HepG2 (cell line): ENCODE measurements around the gene RHBDL1. TPM values are rescaled to one million over a fixed set of nuclear protein-coding genes. Genes with fewer than 3 reads are reported as not detected.

Experiments
- AGO1 ChIP-seq: fragments of 200-400 bp; formaldehyde crosslinking; IDR thresholded peaks from 2 replicates; pipeline ENCODE4 v1.6.1; 2017; ENCODE audit warnings: mild to moderate bottlenecking, low read depth, low read length, moderate library complexity; ENCODE audit not compliant: poor library complexity, severe bottlenecking
- HDAC6 ChIP-seq: fragments of 200-600 bp; sonication (generic); IDR thresholded peaks from 2 replicates; pipeline ENCODE4 v1.7.0; 2017; ENCODE audit warnings: mild to moderate bottlenecking, antibody characterized with exemption, low read length, low read depth
- HHEX ChIP-seq: IDR thresholded peaks from 2 replicates; pipeline ENCODE4 v1.6.1; 2016; ENCODE audit warnings: control low read depth
- HMG20B ChIP-seq: conservative IDR thresholded peaks from 2 replicates; pipeline ENCODE4 v1.6.1; 2016; ENCODE audit warnings: missing genetic modification reagents, missing compliant biosample characterization
- HNRNPK ChIP-seq: fragments of 200-400 bp; formaldehyde crosslinking; IDR thresholded peaks from 2 replicates; pipeline ENCODE4 v1.6.1; 2018; ENCODE audit warnings: low read length, low read depth, moderate library complexity, mild to moderate bottlenecking; ENCODE audit not compliant: poor library complexity, severe bottlenecking
- KLF15 ChIP-seq: sonication (generic); formaldehyde crosslinking; IDR thresholded peaks from 2 replicates; pipeline ENCODE4 v1.8.1; 2023; ENCODE audit warnings: borderline replicate concordance, mild to moderate bottlenecking, inconsistent platforms, missing genetic modification reagents, mixed read lengths
- MEF2D ChIP-seq: sonication (generic); formaldehyde crosslinking; IDR thresholded peaks from 2 replicates; pipeline ENCODE4 v1.5.1; 2020; ENCODE audit warnings: mild to moderate bottlenecking, missing genetic modification reagents
- MIER2 ChIP-seq: IDR thresholded peaks from 2 replicates; pipeline ENCODE4 v1.6.1; 2016; ENCODE audit warnings: missing biosample characterization, missing genetic modification reagents
- MTA1 ChIP-seq: sonication (generic); formaldehyde crosslinking; IDR thresholded peaks from 2 replicates; pipeline ENCODE4 v1.4.0; 2020; ENCODE audit warnings: missing genetic modification reagents, mild to moderate bottlenecking, borderline replicate concordance
- NFKBIZ ChIP-seq: IDR thresholded peaks from 2 replicates; pipeline ENCODE4 v1.6.1; 2018; ENCODE audit warnings: missing genetic modification reagents, missing compliant biosample characterization
- NONO ChIP-seq, 2 experiments: fragments of 450-650 bp in 1 of 2; sonication (generic) in 1 of 2; formaldehyde crosslinking in 1 of 2; IDR thresholded peaks in 1 of 2; conservative IDR thresholded peaks in 1 of 2; 2 replicates each; pipeline versions ENCODE4 v1.6.1 to v1.8.0; 2017 to 2022; ENCODE audit warnings: mild to moderate bottlenecking in 1 of 2, missing genetic modification reagents in 1 of 2, moderate library complexity in 1 of 2
- PHF21A ChIP-seq: sonication (generic); formaldehyde crosslinking; IDR thresholded peaks from 2 replicates; pipeline ENCODE4 v1.5.0; 2020; ENCODE audit warnings: mild to moderate bottlenecking, missing genetic modification reagents
- POLR2A ChIP-seq, 2 experiments: IDR thresholded peaks; 2 replicates each; pipeline ENCODE4 v1.6.1; 2011; ENCODE audit warnings: low read depth in 2 of 2, low read length in 2 of 2, mild to moderate bottlenecking in 1 of 2, moderate library complexity in 1 of 2; ENCODE audit not compliant: insufficient read depth in 1 of 2
- TARDBP ChIP-seq: sonication (generic); formaldehyde crosslinking; IDR thresholded peaks from 2 replicates; pipeline ENCODE4 v1.8.0; 2022; ENCODE audit warnings: mild to moderate bottlenecking, missing genetic modification reagents
- YEATS4 ChIP-seq: sonication (generic); formaldehyde crosslinking; IDR thresholded peaks from 2 replicates; pipeline ENCODE4 v1.4.0; 2020; ENCODE audit warnings: missing genetic modification reagents, borderline replicate concordance
- ZFYVE20 ChIP-seq: sonication (generic); formaldehyde crosslinking; IDR thresholded peaks from 2 replicates; pipeline ENCODE4 v1.8.0; 2023; ENCODE audit warnings: low read depth, mild to moderate bottlenecking, moderate library complexity, missing genetic modification reagents, borderline replicate concordance
- ZNF431 ChIP-seq: sonication (generic); formaldehyde crosslinking; IDR thresholded peaks from 2 replicates; pipeline ENCODE4 v1.9.0; 2022; ENCODE audit warnings: missing genetic modification reagents, low read depth, mild to moderate bottlenecking, borderline replicate concordance
- ZNF451 ChIP-seq: sonication (generic); formaldehyde crosslinking; IDR thresholded peaks from 2 replicates; pipeline ENCODE4 v1.5.0; 2020; ENCODE audit warnings: mild to moderate bottlenecking, missing genetic modification reagents
- polyA plus RNA-seq, 8 experiments: library from polyadenylated mRNA; depleted of rRNA in 3 of 8; stranded (reverse) in 7 of 8; unstranded in 1 of 8; fragments of >200 nt; fragmentation: Illumina TruSeq in 4 of 8; extraction: Trizol in 4 of 8; gene quantifications; 2 replicates each; pipeline versions ENCODE4 v1.2.1 to v1.2.3, GENCODE V29; 2011 to 2016; ENCODE audit warnings: low read depth in 4 of 8, missing spikeins in 1 of 8, mixed read lengths in 1 of 8; ENCODE audit not compliant: insufficient read depth in 1 of 8
- total RNA-seq, 5 experiments: library from RNA; depleted of rRNA; stranded (reverse); fragments of >200 nt; fragmentation: Illumina TruSeq; extraction: Trizol; gene quantifications; 2 replicates each; pipeline ENCODE4 v1.2.3, GENCODE V29; 2016; ENCODE audit warnings: low read depth in 1 of 5
- TF ChIP-seq, protein P1 (sequence below): sonication (generic); formaldehyde crosslinking; IDR thresholded peaks from 2 replicates; pipeline ENCODE4 v1.5.0; 2020; ENCODE audit warnings: mild to moderate bottlenecking, missing genetic modification reagents, moderate library complexity
- TF ChIP-seq, protein P2 (sequence below): sonication (generic); formaldehyde crosslinking; IDR thresholded peaks from 2 replicates; pipeline ENCODE4 v1.5.0; 2020; ENCODE audit warnings: missing genetic modification reagents, mild to moderate bottlenecking, borderline replicate concordance
- TF ChIP-seq, protein P3 (sequence below): sonication (generic); formaldehyde crosslinking; IDR thresholded peaks from 2 replicates; pipeline ENCODE4 v1.4.0; 2020; ENCODE audit warnings: missing genetic modification reagents, mild to moderate bottlenecking, borderline replicate concordance
- TF ChIP-seq, protein P4 (sequence below): sonication (generic); formaldehyde crosslinking; IDR thresholded peaks from 2 replicates; pipeline ENCODE4 v1.8.1; 2023; ENCODE audit warnings: mild to moderate bottlenecking, missing genetic modification reagents

Gene RHBDL1
- total and polyA plus RNA-seq, 2 of the 13 experiments (the other 11 are each of a cell fraction or from before 2014, with no cell fraction given) = 1.8 to 3.8 TPM

GRCh38 chr16:715477-716199 is 40.2 kb downstream of the RHBDL1 start (continued):
- TF ChIP-seq, protein P1, sequence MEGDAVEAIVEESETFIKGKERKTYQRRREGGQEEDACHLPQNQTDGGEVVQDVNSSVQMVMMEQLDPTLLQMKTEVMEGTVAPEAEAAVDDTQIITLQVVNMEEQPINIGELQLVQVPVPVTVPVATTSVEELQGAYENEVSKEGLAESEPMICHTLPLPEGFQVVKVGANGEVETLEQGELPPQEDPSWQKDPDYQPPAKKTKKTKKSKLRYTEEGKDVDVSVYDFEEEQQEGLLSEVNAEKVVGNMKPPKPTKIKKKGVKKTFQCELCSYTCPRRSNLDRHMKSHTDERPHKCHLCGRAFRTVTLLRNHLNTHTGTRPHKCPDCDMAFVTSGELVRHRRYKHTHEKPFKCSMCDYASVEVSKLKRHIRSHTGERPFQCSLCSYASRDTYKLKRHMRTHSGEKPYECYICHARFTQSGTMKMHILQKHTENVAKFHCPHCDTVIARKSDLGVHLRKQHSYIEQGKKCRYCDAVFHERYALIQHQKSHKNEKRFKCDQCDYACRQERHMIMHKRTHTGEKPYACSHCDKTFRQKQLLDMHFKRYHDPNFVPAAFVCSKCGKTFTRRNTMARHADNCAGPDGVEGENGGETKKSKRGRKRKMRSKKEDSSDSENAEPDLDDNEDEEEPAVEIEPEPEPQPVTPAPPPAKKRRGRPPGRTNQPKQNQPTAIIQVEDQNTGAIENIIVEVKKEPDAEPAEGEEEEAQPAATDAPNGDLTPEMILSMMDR (CRISPR knock-in tag) = peak; percentile 33; the same call in 1 of the 2 replicates
- TF ChIP-seq HDAC6 = no peak
- TF ChIP-seq PHF21A (CRISPR knock-in tag) = peak; percentile 25; the same call in 1 of the 2 replicates
- peak; percentile 91 for TF ChIP-seq AGO1
- TF ChIP-seq, protein P2, sequence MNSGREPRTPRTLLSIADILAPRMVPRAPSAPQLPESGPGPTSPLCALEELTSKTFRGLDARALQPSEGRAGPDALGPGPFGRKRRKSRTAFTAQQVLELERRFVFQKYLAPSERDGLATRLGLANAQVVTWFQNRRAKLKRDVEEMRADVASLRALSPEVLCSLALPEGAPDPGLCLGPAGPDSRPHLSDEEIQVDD = 0 out of 2 replicates have a peak, but pooled peaks have one; percentile 66
- no peak for TF ChIP-seq HHEX (CRISPR knock-in tag)
- TF ChIP-seq, protein P3, sequence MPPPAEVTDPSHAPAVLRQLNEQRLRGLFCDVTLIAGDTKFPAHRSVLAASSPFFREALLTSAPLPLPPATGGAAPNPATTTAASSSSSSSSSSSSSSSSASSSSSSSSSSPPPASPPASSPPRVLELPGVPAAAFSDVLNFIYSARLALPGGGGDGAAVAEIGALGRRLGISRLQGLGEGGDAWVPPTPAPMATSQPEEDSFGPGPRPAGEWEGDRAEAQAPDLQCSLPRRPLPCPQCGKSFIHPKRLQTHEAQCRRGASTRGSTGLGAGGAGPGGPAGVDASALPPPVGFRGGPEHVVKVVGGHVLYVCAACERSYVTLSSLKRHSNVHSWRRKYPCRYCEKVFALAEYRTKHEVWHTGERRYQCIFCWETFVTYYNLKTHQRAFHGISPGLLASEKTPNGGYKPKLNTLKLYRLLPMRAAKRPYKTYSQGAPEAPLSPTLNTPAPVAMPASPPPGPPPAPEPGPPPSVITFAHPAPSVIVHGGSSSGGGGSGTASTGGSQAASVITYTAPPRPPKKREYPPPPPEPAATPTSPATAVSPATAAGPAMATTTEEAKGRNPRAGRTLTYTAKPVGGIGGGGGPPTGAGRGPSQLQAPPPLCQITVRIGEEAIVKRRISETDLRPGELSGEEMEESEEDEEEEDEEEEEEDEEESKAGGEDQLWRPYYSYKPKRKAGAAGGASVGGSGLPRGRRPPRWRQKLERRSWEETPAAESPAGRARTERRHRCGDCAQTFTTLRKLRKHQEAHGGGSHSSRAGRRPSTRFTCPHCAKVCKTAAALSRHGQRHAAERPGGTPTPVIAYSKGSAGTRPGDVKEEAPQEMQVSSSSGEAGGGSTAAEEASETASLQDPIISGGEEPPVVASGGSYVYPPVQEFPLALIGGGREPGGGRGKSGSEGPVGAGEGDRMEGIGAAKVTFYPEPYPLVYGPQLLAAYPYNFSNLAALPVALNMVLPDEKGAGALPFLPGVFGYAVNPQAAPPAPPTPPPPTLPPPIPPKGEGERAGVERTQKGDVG (CRISPR knock-in tag) = no peak
- no peak for TF ChIP-seq POLR2A (IDR thresholded peaks at IDR 0.05; ENCODE audit: insufficient read depth in 1 of 2, low read depth in 2 of 2, low read length in 2 of 2)
- TF ChIP-seq, protein P4, sequence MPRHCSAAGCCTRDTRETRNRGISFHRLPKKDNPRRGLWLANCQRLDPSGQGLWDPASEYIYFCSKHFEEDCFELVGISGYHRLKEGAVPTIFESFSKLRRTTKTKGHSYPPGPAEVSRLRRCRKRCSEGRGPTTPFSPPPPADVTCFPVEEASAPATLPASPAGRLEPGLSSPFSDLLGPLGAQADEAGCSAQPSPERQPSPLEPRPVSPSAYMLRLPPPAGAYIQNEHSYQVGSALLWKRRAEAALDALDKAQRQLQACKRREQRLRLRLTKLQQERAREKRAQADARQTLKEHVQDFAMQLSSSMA (CRISPR knock-in tag) = peak; percentile 31
- TF ChIP-seq MEF2D (CRISPR knock-in tag) = no peak
- no peak for TF ChIP-seq MIER2 (CRISPR knock-in tag)
- TF ChIP-seq NFKBIZ (CRISPR knock-in tag) = no peak
- TF ChIP-seq HMG20B (CRISPR knock-in tag) = no peak
- no peak for TF ChIP-seq NONO (IDR thresholded peaks at IDR 0.05)
- TF ChIP-seq NONO (CRISPR knock-in tag; conservative IDR thresholded peaks at IDR 0.05) = 0 out of 2 replicates have a peak, but pooled peaks have one; percentile 14
- no peak for TF ChIP-seq HNRNPK
- no peak for TF ChIP-seq KLF15 (CRISPR knock-in tag)
- TF ChIP-seq ZNF431 = no peak
- peak; percentile 31; the same call in 1 of the 2 replicates for TF ChIP-seq YEATS4 (CRISPR knock-in tag)
- peak; percentile 9; the same call in 1 of the 2 replicates for TF ChIP-seq MTA1 (CRISPR knock-in tag)
- TF ChIP-seq ZNF451 (CRISPR knock-in tag) = 0 out of 2 replicates have a peak, but pooled peaks have one; percentile 48
- 0 out of 2 replicates have a peak, but pooled peaks have one; percentile 51 for TF ChIP-seq ZFYVE20
- TF ChIP-seq TARDBP (CRISPR knock-in tag) = 0 out of 2 replicates have a peak, but pooled peaks have one; percentile 28
